NCI-H748 (cell line): ENCODE measurements around the gene LIN37.
"Not testable (repeated sequence)": the region's sequence is repeated elsewhere in the genome, so short reads cannot be mapped to it uniquely, and the experiment has no call there.

Experiments used
- DNase-seq: peaks from one replicate; lab custom pipeline; 2025; ENCODE audit not compliant: unreplicated experiment; lab: John Stamatoyannopoulos, UW

LIN37 gene

DNA sequence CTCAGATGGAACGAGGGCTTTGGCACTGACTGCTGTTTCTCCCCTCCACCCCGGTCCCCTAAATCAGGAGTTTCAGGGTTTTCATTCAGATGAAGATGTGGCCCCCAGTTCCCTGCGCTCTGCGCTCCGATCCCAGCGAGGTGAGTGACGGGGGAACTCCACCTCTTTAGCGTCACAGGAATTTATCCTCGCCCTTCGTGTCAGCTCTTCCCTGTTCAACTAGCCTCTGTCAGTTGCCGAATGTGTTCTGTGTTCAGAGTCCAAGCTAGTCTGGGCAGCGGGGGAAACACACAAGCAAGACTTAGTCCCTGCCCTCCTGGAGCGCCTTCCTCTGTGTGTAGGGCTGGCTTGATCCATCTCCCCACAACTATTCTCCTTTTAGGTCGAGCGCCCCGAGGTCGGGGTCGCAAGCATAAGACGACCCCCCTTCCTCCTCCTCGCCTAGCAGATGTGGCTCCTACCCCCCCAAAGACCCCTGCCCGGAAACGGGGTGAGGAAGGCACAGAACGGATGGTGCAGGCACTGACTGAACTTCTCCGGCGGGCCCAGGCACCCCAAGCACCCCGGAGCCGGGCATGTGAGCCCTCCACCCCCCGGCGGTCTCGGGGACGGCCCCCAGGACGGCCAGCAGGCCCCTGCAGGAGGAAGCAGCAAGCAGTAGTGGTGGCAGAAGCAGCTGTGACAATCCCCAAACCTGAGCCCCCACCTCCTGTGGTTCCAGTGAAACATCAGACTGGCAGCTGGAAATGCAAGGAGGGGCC lies 28.8 kb upstream of the LIN37 start:
- DNase-seq: no peak

DNA sequence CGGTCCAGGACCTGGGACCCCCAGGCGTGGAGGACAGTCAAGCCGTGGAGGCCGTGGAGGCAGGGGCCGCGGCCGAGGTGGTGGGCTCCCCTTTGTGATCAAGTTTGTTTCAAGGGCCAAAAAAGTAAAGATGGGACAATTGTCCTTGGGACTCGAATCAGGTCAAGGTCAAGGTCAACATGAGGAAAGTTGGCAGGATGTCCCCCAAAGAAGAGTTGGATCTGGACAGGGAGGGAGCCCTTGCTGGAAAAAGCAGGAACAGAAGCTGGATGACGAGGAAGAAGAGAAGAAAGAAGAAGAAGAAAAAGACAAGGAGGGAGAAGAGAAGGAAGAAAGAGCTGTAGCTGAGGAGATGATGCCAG lies 28.2 kb upstream of the LIN37 start:
- no peak for DNase-seq

DNA sequence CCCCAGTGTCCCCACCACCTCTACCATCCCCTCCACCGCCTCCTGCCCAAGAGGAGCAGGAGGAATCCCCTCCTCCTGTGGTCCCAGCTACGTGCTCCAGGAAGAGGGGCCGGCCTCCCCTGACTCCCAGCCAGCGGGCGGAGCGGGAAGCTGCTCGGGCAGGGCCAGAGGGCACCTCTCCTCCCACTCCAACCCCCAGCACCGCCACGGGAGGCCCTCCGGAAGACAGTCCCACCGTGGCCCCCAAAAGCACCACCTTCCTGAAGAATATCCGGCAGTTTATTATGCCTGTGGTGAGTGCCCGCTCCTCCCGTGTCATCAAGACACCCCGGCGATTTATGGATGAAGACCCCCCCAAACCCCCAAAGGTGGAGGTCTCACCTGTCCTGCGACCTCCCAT lies 27.7 kb upstream of the LIN37 start:
- DNase-seq: no peak

DNA sequence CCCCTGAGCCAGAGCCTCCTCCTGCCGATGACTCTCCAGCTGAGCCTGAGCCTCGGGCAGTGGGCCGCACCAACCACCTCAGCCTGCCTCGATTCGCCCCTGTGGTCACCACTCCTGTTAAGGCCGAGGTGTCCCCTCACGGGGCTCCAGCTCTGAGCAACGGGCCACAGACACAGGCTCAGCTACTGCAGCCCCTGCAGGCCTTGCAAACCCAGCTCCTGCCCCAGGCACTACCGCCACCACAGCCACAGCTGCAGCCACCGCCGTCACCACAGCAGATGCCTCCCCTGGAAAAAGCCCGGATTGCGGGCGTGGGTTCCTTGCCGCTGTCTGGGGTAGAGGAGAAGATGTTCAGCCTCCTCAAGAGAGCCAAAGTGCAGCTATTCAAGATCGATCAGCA lies 27.0 kb upstream of the LIN37 start:
- DNase-seq: no peak

DNA sequence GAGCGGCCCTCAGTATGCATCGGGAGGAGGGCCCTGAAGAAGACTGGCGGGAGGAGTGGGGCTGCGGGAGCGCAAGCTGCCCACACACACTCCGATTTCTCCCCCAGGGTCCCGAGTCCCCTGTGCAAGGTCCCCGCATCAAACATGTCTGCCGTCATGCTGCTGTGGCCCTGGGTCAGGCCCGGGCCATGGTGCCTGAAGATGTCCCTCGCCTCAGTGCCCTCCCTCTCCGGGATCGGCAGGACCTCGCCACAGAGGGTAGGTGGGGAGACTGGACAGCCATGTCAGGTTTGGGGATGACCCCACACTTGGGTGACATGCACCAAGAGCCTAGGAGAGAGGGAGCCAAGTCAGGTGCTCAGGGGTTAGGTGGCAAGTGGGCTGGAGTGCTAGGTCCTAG lies 25.9 kb upstream of the LIN37 start:
- DNase-seq: no peak

DNA sequence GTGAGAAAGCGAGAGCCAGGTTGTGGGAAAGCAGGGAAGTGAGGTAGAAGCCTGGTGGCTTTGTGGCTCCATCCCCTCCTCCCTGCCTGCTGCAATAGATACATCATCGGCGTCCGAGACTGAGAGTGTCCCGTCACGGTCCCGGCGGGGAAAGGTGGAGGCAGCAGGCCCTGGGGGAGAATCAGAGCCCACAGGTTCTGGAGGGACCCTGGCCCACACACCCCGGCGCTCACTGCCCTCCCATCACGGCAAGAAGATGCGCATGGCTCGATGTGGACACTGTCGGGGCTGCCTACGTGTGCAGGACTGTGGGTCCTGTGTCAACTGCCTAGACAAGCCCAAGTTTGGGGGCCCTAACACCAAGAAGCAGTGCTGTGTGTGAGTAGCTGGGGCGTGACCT lies 25.5 kb upstream of the LIN37 start:
- no peak for DNase-seq

DNA sequence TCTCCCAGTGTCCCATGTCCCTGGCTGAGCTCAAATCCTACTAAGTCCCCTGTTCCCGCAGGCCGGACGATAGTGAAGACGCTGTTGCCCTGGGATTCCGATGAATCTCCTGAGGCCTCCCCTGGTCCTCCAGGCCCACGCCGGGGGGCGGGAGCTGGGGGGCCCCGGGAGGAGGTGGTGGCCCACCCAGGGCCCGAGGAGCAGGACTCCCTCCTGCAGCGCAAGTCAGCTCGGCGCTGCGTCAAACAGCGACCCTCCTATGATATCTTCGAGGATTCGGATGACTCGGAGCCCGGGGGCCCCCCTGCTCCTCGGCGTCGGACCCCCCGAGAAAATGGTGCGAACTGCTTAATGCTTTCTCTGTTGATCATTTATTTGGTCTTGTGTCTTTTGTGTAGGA lies 24.7 kb upstream of the LIN37 start:
- no peak for DNase-seq

DNA sequence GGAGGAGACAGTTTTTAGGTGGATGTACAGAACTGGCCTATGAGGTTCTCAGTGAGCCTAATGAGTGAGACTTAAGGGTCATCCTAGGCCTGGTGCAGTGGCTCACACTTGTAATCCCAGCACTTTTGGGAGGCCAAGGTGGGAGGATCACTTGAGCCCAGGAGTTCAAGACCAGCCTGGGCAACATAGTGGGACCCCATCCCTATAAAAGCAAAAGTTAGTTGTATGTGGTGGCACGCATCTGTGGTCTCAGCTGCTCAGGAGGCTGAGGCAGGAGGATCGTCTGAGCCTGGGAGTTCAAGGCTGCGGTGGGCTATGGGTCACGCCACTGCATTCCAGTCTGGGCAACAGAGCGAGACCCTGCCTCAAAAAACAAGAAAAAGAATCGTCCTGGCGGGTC lies 24.2 kb upstream of the LIN37 start:
- not testable (repeated sequence) for DNase-seq

DNA sequence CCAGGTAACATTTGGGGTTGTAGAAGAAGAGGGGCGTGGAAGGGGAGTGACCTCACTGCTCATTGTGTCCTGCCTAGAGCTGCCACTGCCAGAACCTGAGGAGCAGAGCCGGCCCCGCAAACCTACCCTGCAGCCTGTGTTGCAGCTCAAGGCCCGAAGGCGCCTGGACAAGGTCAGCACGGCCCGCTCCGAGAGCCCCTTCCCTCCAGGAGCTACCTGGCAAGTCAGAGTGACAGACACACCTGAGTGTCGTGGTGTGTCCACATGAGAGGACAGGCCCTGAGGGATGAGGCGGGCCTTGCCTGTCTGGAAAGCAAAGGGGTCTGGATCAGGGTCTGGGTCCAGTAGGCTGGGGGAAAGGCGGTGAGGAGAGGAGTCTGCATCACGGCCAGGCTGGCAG lies 23.8 kb upstream of the LIN37 start:
- no peak for DNase-seq

DNA sequence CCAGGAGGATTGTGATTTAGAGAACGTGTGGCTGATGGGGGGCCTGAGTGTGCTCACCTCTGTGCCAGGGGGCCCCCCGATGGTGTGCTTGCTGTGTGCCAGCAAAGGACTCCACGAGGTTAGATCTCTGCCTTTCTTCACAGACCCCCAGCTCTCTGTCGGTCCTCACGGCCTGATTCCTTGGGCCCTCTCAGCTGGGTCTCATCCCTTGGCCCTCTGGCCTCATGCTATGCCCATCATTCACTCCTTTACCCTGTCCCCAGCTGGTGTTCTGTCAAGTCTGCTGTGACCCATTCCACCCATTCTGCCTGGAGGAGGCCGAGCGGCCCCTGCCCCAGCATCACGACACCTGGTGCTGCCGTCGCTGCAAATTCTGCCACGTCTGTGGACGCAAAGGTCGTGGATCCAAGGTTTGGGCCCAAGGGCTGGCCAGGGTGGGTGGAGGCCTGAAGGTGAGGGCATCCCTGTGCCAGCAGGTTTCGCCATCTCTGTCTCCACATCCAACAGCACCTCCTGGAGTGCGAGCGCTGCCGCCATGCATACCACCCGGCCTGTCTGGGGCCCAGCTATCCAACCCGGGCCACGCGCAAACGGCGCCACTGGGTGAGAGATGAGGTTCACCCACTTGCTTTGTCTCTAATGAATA lies 23.0 kb upstream of the LIN37 start:
- no peak for DNase-seq

DNA sequence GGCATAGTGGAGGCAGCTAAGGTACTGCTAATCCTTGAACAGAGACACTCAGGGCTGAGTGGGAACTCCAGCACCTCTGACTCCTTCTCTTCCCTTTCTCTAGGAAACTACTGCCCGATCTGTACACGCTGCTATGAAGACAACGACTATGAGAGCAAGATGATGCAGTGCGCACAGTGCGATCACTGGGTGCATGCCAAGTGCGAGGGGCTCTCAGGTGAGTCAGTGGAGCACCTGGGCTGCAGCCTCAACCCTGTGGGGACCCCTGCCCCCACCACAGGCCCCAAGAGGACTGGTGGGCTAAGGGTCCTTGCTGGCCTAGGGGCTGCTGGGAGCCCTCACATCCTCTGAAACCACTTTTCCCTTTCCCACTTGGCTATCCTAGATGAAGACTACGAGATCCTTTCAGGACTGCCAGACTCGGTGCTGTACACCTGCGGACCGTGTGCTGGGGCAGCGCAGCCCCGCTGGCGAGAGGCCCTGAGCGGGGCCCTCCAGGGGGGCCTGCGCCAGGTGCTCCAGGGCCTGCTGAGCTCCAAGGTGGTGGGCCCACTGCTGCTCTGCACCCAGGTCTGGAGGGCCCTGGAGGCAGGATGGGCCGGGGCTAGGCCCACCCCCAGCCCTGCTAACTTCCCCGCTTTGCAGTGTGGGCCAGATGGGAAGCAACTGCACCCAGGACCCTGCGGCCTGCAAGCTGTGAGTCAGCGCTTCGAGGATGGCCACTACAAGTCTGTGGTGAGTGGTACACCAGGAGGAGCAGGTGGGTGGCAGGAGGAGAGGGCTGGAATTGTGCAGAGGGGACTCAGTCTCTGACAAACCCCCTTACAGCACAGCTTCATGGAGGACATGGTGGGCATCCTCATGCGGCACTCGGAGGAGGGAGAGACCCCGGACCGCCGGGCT lies 21.1 kb upstream of the LIN37 start:
- no peak for DNase-seq

DNA sequence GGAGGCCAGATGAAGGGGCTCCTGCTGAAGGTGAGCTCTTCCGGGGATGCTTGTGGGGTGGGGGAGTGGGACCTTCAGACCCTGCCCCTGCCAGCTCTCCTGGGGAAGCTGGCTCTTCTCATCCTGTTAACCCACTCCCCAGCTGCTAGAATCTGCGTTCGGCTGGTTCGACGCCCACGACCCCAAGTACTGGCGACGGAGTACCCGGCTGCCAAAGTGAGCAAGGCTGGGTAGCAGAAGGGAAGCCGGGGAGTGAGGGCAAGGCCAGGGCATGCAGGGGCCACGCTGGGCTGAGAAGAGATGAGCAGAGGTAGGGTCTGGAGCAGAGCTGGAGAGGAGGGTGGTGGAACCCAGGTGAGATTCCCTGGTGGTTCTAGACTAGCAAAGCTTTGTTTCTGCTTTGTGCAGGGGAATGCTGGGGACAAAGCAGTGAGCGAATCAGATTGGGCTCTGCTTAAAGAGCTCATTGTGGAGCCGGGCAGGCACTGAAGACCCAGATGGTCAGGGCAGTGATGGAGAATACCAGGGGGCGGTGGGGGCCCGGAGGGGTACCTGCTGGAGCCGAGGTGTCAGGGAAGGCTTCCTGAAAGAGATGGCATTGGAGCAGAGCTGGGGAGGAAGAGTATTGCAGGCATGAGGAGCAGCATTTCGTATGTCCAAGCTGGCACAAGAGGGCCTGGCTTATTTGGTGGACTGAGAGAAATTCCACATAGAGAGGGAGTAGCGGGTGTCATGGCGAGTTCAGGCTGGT lies 20.2 kb upstream of the LIN37 start:
- DNase-seq: no peak

DNA sequence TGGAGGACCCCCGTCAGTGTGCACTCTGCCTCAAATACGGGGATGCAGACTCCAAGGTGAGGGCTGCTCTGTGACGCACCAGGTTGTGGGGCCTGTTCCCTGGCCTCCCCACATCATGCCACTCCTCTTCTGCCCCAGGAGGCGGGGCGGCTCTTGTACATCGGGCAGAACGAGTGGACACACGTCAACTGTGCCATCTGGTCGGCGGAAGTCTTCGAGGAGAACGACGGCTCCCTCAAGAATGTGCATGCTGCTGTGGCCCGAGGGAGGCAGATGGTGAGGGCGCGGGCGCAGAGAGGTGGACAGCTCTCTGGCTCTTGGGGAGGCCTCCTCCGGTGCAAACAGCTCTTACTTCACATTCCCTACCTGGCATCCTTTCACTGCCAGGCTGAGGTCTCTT lies 19.4 kb upstream of the LIN37 start:
- DNase-seq: no peak

DNA sequence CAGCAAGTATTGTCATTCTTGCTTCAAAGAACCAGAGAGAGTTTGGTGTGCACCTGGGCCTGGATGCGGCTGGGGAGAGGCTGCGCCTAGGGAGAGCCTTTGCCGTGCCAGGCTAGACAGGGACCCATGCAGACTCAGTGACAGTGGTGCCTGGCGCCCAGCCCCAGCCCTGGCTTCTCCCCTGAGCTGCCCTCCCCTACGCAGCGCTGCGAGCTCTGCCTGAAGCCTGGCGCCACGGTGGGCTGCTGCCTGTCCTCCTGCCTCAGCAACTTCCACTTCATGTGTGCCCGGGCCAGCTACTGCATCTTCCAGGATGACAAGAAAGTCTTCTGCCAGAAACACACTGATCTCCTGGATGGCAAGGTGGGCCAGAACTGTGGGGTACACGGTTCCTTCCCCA lies 18.6 kb upstream of the LIN37 start:
- no peak for DNase-seq

DNA sequence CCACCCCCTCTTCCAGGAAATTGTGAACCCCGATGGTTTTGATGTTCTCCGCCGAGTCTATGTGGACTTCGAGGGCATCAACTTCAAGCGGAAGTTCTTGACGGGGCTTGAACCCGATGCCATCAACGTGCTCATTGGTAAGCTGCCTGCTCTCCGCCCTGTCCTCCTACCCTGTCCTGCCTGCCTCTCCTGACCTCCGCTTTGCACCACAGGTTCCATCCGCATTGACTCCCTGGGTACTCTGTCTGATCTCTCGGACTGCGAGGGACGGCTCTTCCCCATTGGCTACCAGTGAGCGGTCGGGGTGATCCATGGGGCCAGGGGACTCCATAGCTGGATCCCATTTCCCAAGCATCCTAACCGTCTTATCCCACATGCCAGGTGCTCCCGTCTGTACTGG lies 18.1 kb upstream of the LIN37 start:
- DNase-seq: no peak

DNA sequence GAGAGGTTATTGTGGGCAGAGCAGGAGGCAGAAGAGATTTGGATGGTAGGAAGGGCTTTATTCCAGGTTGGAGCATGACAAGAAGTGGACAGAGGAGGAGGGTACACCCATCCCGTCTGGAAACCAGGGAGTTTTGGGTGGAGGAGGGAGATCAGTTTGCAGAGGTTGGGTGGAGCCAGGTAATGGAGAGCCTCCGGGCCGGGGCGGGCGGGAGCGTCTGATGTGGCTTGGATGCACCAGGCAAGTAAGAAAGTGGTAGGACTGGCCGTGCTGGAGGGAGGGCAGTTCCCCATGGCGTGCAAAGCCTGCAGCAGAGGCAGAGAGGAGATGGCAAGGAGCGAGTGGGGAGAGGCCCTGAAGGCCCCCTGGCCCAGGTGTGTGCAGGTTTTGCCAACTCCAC lies 17.0 kb upstream of the LIN37 start:
- DNase-seq: no peak

DNA sequence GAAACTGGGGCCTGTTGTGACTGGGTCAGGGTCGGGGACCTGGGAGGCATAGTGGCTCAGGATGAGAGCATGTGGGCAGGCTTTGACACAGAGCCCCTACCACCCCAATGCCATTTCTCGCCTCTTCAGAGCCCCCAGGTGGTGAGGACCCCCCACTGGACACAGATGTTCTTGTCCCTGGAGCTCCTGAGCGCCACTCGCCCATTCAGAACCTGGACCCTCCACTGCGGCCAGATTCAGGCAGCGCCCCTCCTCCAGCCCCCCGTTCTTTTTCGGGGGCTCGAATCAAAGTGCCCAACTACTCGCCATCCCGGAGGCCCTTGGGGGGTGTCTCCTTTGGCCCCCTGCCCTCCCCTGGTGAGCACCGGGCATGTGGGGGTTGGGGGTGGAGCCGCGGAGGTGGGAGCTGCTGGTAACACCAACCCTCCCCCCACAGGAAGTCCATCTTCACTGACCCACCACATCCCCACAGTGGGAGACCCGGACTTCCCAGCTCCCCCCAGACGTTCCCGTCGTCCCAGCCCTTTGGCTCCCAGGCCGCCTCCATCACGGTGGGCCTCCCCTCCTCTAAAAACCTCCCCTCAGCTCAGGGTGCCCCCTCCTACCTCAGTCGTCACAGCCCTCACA lies 16.5 kb upstream of the LIN37 start:
- no peak for DNase-seq

DNA sequence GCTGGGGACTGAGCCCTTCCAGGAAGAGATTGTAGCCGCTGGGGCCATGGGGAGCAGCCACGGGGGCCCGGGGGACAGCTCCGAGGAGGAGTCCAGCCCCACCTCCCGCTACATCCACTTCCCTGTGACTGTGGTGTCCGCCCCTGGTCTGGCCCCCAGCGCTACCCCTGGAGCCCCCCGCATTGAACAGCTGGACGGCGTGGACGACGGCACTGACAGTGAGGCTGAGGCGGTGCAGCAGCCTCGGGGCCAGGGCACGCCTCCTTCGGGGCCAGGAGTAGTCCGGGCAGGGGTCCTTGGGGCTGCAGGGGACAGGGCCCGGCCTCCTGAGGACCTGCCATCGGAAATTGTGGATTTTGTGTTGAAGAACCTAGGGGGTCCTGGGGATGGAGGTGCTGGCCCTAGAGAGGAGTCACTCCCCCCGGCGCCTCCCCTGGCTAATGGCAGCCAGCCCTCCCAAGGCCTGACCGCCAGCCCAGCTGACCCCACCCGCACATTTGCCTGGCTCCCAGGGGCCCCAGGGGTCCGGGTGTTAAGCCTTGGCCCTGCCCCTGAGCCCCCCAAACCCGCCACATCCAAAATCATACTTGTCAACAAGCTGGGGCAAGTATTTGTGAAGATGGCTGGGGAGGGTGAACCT lies 15.7 kb upstream of the LIN37 start:
- DNase-seq: no peak

DNA sequence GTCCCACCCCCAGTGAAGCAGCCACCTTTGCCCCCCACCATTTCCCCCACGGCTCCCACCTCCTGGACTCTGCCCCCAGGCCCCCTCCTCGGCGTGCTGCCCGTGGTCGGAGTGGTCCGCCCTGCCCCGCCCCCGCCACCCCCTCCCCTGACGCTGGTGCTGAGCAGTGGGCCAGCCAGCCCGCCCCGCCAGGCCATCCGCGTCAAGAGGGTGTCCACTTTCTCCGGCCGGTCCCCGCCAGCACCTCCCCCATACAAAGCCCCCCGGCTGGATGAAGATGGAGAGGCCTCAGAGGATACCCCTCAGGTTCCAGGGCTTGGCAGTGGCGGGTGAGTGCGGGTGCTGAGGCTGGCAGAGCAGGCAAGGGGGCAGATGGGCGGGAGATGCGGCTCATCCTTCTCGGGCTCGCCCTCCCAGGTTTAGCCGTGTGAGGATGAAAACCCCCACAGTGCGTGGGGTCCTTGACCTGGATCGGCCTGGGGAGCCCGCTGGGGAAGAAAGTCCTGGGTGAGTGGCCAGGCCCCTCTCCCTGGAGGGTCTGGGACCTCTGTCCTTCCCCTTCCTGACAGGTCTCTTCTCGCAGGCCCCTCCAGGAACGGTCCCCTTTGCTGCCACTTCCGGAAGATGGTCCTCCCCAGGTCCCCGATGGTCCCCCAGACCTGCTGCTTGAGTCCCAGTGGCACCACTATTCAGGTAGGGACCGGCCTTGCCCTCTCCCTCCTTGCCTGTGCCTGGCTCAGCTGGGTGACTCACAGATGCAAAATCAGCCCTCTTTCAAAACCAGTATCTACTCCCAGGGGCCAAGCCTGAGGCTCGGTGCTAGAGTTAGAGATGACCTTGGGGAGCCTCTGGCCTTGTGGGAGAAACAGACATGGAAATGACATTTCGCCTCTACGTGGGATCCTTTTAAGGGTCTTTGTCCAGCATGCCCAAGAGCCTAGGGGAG lies 14.9 kb upstream of the LIN37 start:
- DNase-seq: no peak
